SU-DHL-6 (cell line): Measurements from ENCODE around the gene DNAJA2.
"Not testable (repeated sequence)": the region's sequence is repeated elsewhere in the genome, so short reads cannot be mapped to it uniquely, and the experiment has no call there.

Experiments
- H2AFZ ChIP-seq: fragments of 200-600 bp; sonication (generic); 2 replicates; pipeline ENCODE4 v1.6.1; 2014; ENCODE audit warnings: low read depth, mild to moderate bottlenecking, moderate library complexity, mixed read lengths, antibody characterized with exemption, low read length; ENCODE audit not compliant: severe bottlenecking
- H3F3A ChIP-seq: fragments of 200-600 bp; shearing (Covaris generic); 2 replicates; pipeline ENCODE4 v1.6.0; 2016; ENCODE audit warnings: antibody characterized with exemption, mild to moderate bottlenecking; ENCODE audit not compliant: insufficient read depth
- H3K27ac ChIP-seq: fragments of 200-600 bp; sonication (generic); 2 replicates; pipeline ENCODE4 v1.5.1; 2016; ENCODE audit warnings: low read depth, mild to moderate bottlenecking, low read length, moderate library complexity, mixed read lengths
- H3K27me3 ChIP-seq: fragments of 200-600 bp; sonication (generic), shearing (Covaris generic); 2 replicates; pipeline ENCODE4 v1.6.0; 2014; ENCODE audit warnings: mild to moderate bottlenecking, low read length
- H3K36me3 ChIP-seq: fragments of 200-600 bp; sonication (generic); 2 replicates; pipeline ENCODE4 v1.6.1; 2014; ENCODE audit warnings: mild to moderate bottlenecking, low read length, mixed read lengths
- H3K4me2 ChIP-seq: fragments of 300-600, 200-600 bp; shearing (Covaris generic), sonication (generic); 2 replicates; pipeline ENCODE4 v1.6.0; 2014; ENCODE audit warnings: low read length, low read depth, mild to moderate bottlenecking; ENCODE audit not compliant: poor library complexity, severe bottlenecking
- H3K4me3 ChIP-seq: fragments of 200-600 bp; sonication (generic); 2 replicates; pipeline ENCODE4 v1.5.1; 2014; ENCODE audit warnings: antibody characterized with exemption, low read length, mild to moderate bottlenecking, mixed read lengths; ENCODE audit not compliant: insufficient read depth, poor library complexity, severe bottlenecking
- H3K79me2 ChIP-seq: fragments of 200-600 bp; sonication (generic); 2 replicates; pipeline ENCODE4 v1.6.1; 2014; ENCODE audit warnings: mild to moderate bottlenecking, low read length, moderate library complexity; ENCODE audit not compliant: insufficient read depth
- H3K9ac ChIP-seq: fragments of 200-600 bp; sonication (generic); 2 replicates; pipeline ENCODE4 v1.7.0; 2014; ENCODE audit warnings: mild to moderate bottlenecking, low read length
- H3K9me2 ChIP-seq: fragments of 200-600 bp; sonication (generic); replicated peaks from 2 replicates; pipeline ENCODE4 v1.6.1; 2014; ENCODE audit warnings: low read length; ENCODE audit not compliant: insufficient read depth
- H3K9me3 ChIP-seq: fragments of 200-600 bp; sonication (generic); 2 replicates; pipeline ENCODE4 v1.6.1; 2014; ENCODE audit warnings: low read length, mixed read lengths; ENCODE audit not compliant: insufficient read depth
- H4K20me1 ChIP-seq: fragments of 200-600 bp; sonication (generic); 2 replicates; pipeline ENCODE4 v1.6.1; 2014; ENCODE audit warnings: low read depth, mild to moderate bottlenecking, antibody characterized with exemption, low read length, moderate library complexity, mixed read lengths
- EZH2phosphoT487 ChIP-seq: fragments of 200-600 bp; sonication (generic), shearing (Covaris generic); conservative IDR thresholded peaks from 2 replicates; pipeline ENCODE4 v1.6.1; 2018; ENCODE audit warnings: mild to moderate bottlenecking, antibody characterized with exemption, low read length, moderate library complexity, mixed read lengths
- TF ChIP-seq, protein P1 (sequence below): fragments of 200-600 bp; sonication (generic); IDR thresholded peaks from one replicate; pipeline ENCODE4 v1.5.1; 2017; ENCODE audit warnings: antibody characterized with exemption, mild to moderate bottlenecking, low read length, moderate library complexity; ENCODE audit not compliant: insufficient read depth, poor library complexity, severe bottlenecking

DNAJA2 gene

DNA sequence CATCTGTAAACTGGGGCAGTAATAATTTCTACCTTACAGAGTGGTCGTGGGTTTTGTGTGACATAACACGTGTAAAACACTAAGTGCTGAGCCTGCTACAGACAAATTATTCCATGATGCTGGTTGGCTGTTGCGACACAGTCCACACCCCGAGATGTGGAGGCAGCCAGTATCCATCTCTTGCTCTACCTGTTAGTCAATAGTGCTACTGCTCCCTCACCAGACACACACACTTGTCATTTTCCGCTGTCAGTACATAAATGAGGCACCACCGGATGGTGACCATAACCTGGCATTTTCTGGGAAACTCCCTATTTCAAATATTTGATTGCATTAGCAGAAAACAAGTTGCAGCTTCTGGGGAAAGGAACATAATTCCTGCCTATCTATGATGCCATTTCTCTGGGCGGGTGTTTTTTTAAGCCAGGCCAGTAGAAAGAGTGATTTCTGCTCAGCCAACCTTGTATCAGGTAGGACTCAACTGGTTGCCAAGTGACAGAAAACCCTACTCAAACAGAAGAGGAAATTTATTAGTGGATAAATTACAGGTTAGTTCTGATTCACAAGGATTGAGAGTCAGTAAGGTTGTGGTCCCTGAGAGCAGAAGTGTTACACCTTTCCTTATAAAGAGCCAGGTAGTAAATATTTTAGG lies 24.1 kb downstream of the DNAJA2 start:
- Histone ChIP-seq H3K36me3 (no peaks in the 10 kb centered on the region), H2AFZ (no peak overlapping the region), H3K9me3 (no peaks in the 10 kb centered on the region), H3K9ac (no peak overlapping the region), H3K27me3 (no peaks in the 10 kb centered on the region), H3K79me2 (no peaks in the 10 kb centered on the region), H3K4me3 (no peak overlapping the region), H3F3A (no peaks in the 10 kb centered on the region), H3K4me2 (no peak overlapping the region), H3K27ac (no peak overlapping the region), H3K9me2 (no peaks in the 10 kb centered on the region), H4K20me1 (no peaks in the 10 kb centered on the region)
- TF ChIP-seq, protein P1, sequence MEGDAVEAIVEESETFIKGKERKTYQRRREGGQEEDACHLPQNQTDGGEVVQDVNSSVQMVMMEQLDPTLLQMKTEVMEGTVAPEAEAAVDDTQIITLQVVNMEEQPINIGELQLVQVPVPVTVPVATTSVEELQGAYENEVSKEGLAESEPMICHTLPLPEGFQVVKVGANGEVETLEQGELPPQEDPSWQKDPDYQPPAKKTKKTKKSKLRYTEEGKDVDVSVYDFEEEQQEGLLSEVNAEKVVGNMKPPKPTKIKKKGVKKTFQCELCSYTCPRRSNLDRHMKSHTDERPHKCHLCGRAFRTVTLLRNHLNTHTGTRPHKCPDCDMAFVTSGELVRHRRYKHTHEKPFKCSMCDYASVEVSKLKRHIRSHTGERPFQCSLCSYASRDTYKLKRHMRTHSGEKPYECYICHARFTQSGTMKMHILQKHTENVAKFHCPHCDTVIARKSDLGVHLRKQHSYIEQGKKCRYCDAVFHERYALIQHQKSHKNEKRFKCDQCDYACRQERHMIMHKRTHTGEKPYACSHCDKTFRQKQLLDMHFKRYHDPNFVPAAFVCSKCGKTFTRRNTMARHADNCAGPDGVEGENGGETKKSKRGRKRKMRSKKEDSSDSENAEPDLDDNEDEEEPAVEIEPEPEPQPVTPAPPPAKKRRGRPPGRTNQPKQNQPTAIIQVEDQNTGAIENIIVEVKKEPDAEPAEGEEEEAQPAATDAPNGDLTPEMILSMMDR, result no peak
- TF ChIP-seq EZH2phosphoT487, result no peak

DNA sequence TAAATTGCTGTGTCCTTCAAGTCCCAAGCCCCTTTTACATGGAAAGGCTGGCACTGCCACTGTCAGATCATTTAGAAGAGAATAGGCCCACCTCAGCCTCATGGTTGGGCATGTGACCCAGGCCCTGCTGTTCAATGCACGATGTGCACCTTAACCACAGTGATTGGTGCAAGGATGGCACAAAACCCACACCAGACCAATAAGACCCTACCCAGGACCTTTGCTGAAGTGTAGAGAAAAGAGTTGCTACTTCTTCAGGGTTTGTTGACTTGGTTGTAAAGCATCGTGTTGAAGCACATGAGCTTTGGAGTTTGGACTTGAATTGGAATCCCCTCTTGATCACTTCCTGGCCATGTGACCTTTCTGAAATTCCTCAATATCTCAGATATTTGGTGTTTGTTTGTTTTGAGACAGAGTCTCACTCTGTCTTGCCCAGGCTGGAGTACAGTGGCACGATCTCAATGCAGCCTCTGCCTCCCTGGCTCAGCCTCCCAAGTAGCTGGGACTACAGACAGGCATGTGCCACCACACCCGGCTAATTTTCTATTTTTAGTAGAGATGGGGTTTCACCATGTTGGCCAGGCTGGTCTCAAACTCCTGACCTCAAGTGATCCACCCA lies 24.8 kb downstream of the DNAJA2 start:
- Histone ChIP-seq H3K27ac (no peak overlapping the region), H3K9ac (no peak overlapping the region), H3K9me2 (no peaks in the 10 kb centered on the region), H3K9me3 (no peaks in the 10 kb centered on the region), H4K20me1 (no peaks in the 10 kb centered on the region), H3K79me2 (no peaks in the 10 kb centered on the region), H2AFZ (no peak overlapping the region), H3K4me2 (no peak overlapping the region), H3F3A (no peaks in the 10 kb centered on the region), H3K27me3 (no peaks in the 10 kb centered on the region), H3K36me3 (no peaks in the 10 kb centered on the region), H3K4me3 (no peak overlapping the region)
- TF ChIP-seq, protein P1, result no peak
- no peak for TF ChIP-seq EZH2phosphoT487

GRCh38 chr16:46947900-46948547 lies 25.4 kb downstream of the DNAJA2 start:
- TF ChIP-seq, protein P1, result peak; percentile 53
- TF ChIP-seq EZH2phosphoT487, result no peak
- H3K9ac ChIP-seq, result no peak overlapping the region

DNA sequence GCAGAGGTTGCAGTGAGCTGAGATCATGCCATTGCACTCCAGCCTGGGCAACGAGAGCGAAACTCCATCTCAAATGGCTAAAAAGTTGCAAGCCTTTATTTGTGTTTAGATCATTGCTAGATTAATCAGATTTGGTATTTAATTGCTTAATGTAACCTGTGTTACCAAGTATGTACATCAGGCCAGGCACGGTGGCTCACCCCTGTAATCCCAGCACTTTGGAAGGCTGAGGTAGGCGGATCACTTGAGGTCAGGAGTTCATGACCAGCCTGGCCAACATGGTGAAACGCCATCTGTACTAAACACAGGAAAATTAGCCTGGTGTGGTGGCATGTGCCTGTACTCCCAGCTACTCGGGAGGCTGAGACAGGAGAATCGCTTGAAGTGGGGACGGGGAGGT lies 28.8 kb downstream of the DNAJA2 start:
- not testable (repeated sequence) for H3K27me3 ChIP-seq, H3K36me3 ChIP-seq, H2AFZ ChIP-seq, H3K9me3 ChIP-seq, H3K27ac ChIP-seq, H3F3A ChIP-seq, H3K4me3 ChIP-seq, H3K9me2 ChIP-seq, H3K4me2 ChIP-seq, H3K79me2 ChIP-seq, H4K20me1 ChIP-seq, H3K9ac ChIP-seq

More at GRCh38 chr16:46947900-46948547, 25.4 kb downstream of the DNAJA2 start:
- H3K27ac ChIP-seq, result no peak overlapping the region
- H3K79me2 ChIP-seq, result no peaks in the 10 kb centered on the region
- H4K20me1 ChIP-seq, result no peaks in the 10 kb centered on the region
- H3K9me2 ChIP-seq, result no peaks in the 10 kb centered on the region
- H3K9me3 ChIP-seq, result no peaks in the 10 kb centered on the region
- H3K4me2 ChIP-seq, result no peak overlapping the region
- no peak overlapping the region for H3K4me3 ChIP-seq
- no peaks in the 10 kb centered on the region for H3K27me3 ChIP-seq
- H3F3A ChIP-seq, result no peaks in the 10 kb centered on the region
- H2AFZ ChIP-seq, result no peak overlapping the region
- no peaks in the 10 kb centered on the region for H3K36me3 ChIP-seq
